ENCODE results near the gene WDFY4. TPM values are rescaled to one million over a fixed set of nuclear protein-coding genes. Genes with fewer than 3 reads are reported as not detected.

The WDFY4 gene
- total RNA-seq, 1 experiment from 2014 or later, result not detected

DNA sequence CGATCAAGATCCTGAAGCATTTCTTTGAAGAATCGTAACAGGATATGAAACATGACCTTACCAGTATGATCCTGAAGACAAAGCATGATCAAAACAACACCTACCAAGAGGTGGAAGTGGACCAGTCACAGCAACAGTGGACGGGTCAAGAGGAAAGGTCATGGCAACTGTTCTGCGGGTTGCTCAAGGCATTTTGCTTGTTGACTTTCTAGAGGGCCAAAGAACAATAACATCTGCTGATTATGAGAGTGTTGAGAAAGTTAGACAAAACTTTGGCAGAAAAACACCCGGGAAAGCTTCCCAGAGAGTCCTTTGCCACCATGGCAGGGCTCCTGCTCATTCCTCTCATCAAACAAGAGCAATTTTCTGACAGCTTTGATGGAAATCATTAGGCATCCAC is 320.6 kb downstream of the WDFY4 start:
- Histone ChIP-seq H2BK5ac (ENCODE audit: insufficient read length, low read length) (no peak overlapping the region), H4K91ac (ENCODE audit: insufficient read length, low read depth, low read length) (no peak overlapping the region), H2BK120ac (ENCODE audit: low read depth, low read length, poor library complexity, severe bottlenecking) (no peak overlapping the region), H2BK20ac (ENCODE audit: low read depth, low read length, poor library complexity, severe bottlenecking) (no peak overlapping the region), H3K23me2 (ENCODE audit: insufficient read length, low read depth, low read length, poor library complexity, severe bottlenecking) (no peaks in the 10 kb centered on the region), H3K9ac (ENCODE audit: extremely low read depth, insufficient read length, low read length) (no peak overlapping the region), H3K4me1 (ENCODE audit: insufficient read depth, low read length) (no peaks in the 10 kb centered on the region), H3K14ac (ENCODE audit: insufficient read depth, low read length) (no peak overlapping the region), H3K9me3 (ENCODE audit: control insufficient read depth, low read depth, low read length) (no peaks in the 10 kb centered on the region), H3K4me2 (ENCODE audit: insufficient read depth, insufficient read length, low read length) (no peak overlapping the region), H3K4ac (ENCODE audit: low read depth, low read length) (no peak overlapping the region), H3T11ph (ENCODE audit: low read length) (no peak overlapping the region), H3K18ac (ENCODE audit: insufficient read length, low read depth, low read length) (no peak overlapping the region), H3K79me1 (ENCODE audit: insufficient read depth, low read depth, low read length, poor library complexity, severe bottlenecking) (no peaks in the 10 kb centered on the region), H2AK5ac (ENCODE audit: insufficient read length, low read length) (no peak overlapping the region), H3K56ac (ENCODE audit: insufficient read length, low read depth, low read length) (no peak overlapping the region), H4K5ac (ENCODE audit: insufficient read length, low read depth, low read length) (no peak overlapping the region), H2BK15ac (ENCODE audit: low read depth, low read length) (no peak overlapping the region), H3K23ac (ENCODE audit: insufficient read length, low read depth, low read length) (no peak overlapping the region), H2BK12ac (ENCODE audit: insufficient read length, low read depth, low read length) (no peak overlapping the region), H3K27me3 (ENCODE audit: insufficient read depth, low read length) (no peaks in the 10 kb centered on the region), H4K8ac (replicated peaks; ENCODE audit: insufficient read length, low read depth, low read length) (no peak overlapping the region), H2AFZ (ENCODE audit: low read length) (no peak overlapping the region), H4K20me1 (ENCODE audit: control insufficient read depth, insufficient read depth, insufficient read length) (no peaks in the 10 kb centered on the region), H3K79me2 (ENCODE audit: insufficient read depth, low read length) (no peaks in the 10 kb centered on the region), H3K27ac (ENCODE audit: insufficient read length, low read depth, low read length) (no peak overlapping the region)
- H3K27ac Mint-ChIP-seq, result no peak overlapping the region
- peaks cover 7 to 8% of the 10 kb centered on the region in 2 experiments; a peak in 3 of 4 replicates for H3K4me1 Mint-ChIP-seq
- no peak overlapping the region for H3K4me3 Mint-ChIP-seq
- DNase-seq, result no peak
- no peaks in the 10 kb centered on the region for H3K36me3 Mint-ChIP-seq (ENCODE audit: insufficient read depth in 1 of 3, low read depth in 3 of 3)
- peaks cover 5% of the 10 kb centered on the region; the same call in 1 of the 2 replicates for H3K27me3 Mint-ChIP-seq (ENCODE audit: low read depth)
- no CpG with 5 or more reads among the region's 5 CpGs for WGBS (ENCODE audit: extremely low coverage, insufficient read length, low lambda C conversion rate)
- no peaks in the 10 kb centered on the region for H3K9me3 Mint-ChIP-seq
- TF ChIP-seq, protein P1, sequence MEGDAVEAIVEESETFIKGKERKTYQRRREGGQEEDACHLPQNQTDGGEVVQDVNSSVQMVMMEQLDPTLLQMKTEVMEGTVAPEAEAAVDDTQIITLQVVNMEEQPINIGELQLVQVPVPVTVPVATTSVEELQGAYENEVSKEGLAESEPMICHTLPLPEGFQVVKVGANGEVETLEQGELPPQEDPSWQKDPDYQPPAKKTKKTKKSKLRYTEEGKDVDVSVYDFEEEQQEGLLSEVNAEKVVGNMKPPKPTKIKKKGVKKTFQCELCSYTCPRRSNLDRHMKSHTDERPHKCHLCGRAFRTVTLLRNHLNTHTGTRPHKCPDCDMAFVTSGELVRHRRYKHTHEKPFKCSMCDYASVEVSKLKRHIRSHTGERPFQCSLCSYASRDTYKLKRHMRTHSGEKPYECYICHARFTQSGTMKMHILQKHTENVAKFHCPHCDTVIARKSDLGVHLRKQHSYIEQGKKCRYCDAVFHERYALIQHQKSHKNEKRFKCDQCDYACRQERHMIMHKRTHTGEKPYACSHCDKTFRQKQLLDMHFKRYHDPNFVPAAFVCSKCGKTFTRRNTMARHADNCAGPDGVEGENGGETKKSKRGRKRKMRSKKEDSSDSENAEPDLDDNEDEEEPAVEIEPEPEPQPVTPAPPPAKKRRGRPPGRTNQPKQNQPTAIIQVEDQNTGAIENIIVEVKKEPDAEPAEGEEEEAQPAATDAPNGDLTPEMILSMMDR (conservative IDR thresholded peaks at IDR 0.05), result no peak

All from H9 (cell line).